Nephron (organoid): Measurements from ENCODE around the gene PEX11G.

Source experiments
- H3K27ac Mint-ChIP-seq, 3 experiments: 2 replicates each; pipeline ENCODE4 v1.8.0; 2020; ENCODE audit warnings: mixed read lengths in 3 of 3, mild to moderate bottlenecking in 2 of 3, moderate library complexity in 1 of 3
- H3K27me3 Mint-ChIP-seq: 2 replicates; pipeline ENCODE4 v1.8.0; 2021; ENCODE audit warnings: low read depth, mild to moderate bottlenecking, moderate library complexity, mixed read lengths
- H3K36me3 Mint-ChIP-seq: 2 replicates; pipeline ENCODE4 v1.8.0; 2020; ENCODE audit warnings: low read depth, mixed read lengths
- H3K4me1 Mint-ChIP-seq: 2 replicates; pipeline ENCODE4 v1.8.0; 2020; ENCODE audit warnings: mixed read lengths
- H3K4me3 Mint-ChIP-seq, 3 experiments: 2 replicates each; pipeline ENCODE4 v1.8.0; 2020; ENCODE audit warnings: mild to moderate bottlenecking in 3 of 3, mixed read lengths in 3 of 3, moderate library complexity in 2 of 3
- H3K9me3 Mint-ChIP-seq: 2 replicates; pipeline ENCODE4 v1.8.0; 2020; ENCODE audit warnings: mixed read lengths
- TF ChIP-seq, protein P1 (sequence below), 3 experiments: fragments of 200-600 bp; sonication (generic); IDR thresholded peaks; one replicate each; pipeline ENCODE4 v1.5.0; 2021; ENCODE audit warnings: antibody characterized with exemption in 3 of 3; ENCODE audit not compliant: unreplicated experiment in 3 of 3

Gene PEX11G

DNA sequence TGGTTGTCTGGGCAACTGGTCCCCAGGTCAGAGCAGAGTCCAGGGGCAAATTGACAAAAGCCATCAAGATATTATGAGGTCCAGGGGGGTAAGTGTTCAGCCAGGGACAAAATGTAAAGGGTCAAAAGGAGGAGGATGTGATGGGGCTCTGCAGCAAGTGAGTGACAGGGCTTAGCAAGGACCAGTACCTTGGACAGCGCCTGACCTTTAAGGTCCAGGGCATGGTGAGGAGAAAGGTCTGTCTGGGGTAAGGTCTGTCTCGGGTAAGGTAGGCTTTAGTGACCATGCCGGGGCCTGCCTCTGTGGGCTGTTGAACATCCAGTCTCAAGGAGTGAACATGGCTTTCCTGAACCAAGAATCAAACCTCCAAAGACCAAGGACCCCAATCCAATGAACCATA is 20.8 kb upstream of the PEX11G start:
- no peak overlapping the region for H3K4me3 Mint-ChIP-seq
- peaks cover 4% of the 10 kb centered on the region for H3K4me1 Mint-ChIP-seq
- H3K27ac Mint-ChIP-seq, result no peak overlapping the region
- no peaks in the 10 kb centered on the region for H3K36me3 Mint-ChIP-seq
- TF ChIP-seq, protein P1, sequence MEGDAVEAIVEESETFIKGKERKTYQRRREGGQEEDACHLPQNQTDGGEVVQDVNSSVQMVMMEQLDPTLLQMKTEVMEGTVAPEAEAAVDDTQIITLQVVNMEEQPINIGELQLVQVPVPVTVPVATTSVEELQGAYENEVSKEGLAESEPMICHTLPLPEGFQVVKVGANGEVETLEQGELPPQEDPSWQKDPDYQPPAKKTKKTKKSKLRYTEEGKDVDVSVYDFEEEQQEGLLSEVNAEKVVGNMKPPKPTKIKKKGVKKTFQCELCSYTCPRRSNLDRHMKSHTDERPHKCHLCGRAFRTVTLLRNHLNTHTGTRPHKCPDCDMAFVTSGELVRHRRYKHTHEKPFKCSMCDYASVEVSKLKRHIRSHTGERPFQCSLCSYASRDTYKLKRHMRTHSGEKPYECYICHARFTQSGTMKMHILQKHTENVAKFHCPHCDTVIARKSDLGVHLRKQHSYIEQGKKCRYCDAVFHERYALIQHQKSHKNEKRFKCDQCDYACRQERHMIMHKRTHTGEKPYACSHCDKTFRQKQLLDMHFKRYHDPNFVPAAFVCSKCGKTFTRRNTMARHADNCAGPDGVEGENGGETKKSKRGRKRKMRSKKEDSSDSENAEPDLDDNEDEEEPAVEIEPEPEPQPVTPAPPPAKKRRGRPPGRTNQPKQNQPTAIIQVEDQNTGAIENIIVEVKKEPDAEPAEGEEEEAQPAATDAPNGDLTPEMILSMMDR (IDR thresholded peaks at IDR 0.05; ENCODE audit: unreplicated experiment in 3 of 3), result no peak
- H3K27me3 Mint-ChIP-seq, result peaks cover 11% of the 10 kb centered on the region
- H3K9me3 Mint-ChIP-seq, result no peaks in the 10 kb centered on the region

DNA sequence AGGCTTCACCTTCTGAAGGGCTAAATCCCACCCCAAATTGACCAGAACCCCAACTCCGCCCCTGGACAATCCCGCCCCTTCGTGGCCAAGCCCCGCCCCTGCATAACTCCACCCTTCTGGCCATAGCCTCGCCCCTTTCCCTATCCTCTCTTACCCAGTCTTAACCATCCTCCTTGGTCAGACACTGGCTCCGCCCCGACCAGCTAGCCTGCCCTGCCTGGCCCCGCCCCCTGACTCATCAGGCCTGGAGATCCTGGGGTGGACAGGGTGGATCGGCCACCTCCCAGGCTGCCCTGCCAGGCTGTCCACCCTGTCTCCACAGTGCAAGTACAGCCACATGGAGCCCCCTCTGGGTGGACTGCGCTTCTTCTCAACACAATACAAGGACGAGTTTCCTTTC is 19.0 kb upstream of the PEX11G start:
- no peaks in the 10 kb centered on the region for H3K36me3 Mint-ChIP-seq
- H3K4me3 Mint-ChIP-seq, result no peak overlapping the region
- no peak overlapping the region for H3K27ac Mint-ChIP-seq
- H3K9me3 Mint-ChIP-seq, result no peaks in the 10 kb centered on the region
- TF ChIP-seq, protein P1 (IDR thresholded peaks at IDR 0.05; ENCODE audit: unreplicated experiment in 3 of 3), result no peak
- H3K27me3 Mint-ChIP-seq, result peaks cover 14% of the 10 kb centered on the region
- no peaks in the 10 kb centered on the region for H3K4me1 Mint-ChIP-seq

DNA sequence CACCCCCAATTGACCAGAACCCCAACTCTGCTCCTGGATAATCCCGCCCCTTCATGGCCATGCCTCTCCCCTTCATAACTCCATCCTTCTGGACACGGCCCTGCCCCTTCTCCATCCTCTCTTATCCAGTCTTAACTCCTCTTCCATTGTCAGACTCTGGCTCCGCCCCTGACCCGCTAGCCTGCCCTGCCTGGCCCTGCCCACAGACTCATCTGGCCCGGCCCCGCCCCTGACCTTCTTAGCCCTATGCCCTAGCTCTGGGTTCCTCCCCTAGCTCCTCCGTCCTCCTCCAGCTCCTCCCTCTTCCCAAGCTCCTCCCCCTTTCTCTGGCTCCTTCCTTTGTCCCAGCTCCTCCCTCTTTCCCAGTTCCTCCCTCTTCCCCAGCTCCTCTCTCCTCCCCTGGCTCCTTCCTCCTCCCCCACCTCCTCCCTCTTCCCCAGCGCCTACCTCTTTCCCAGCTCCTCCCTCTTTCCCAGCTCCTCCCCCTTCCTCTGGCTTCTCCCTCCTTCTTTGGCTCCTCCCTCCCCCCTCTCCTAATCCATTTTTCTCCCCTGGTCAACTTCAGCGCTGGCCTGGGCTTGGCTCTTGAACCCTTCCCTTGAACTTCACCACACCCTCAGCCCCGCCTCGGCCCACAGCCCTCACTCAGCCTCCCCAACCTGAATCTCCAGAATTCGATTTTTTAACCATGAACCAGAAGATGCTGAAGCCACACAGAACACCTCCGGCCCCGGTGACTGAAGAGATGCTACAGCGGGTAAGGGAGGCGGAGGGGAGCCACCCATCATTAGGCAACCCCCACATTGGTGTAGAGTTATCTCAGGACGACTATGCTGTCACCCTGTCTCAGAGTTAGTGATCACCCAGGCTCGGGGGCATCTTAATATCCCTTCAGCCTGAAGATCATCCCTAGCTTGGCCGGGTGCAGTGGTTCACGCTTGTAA is 17.8 kb upstream of the PEX11G start:
- Mint-ChIP-seq H3K27ac (no peak overlapping the region), H3K4me1 (no peaks in the 10 kb centered on the region), H3K9me3 (no peaks in the 10 kb centered on the region), H3K27me3 (peaks cover 20% of the 10 kb centered on the region), H3K36me3 (no peaks in the 10 kb centered on the region), H3K4me3 (peak overlapping the region in 1 of 3 experiments; percentile 41)
- TF ChIP-seq, protein P1 (IDR thresholded peaks at IDR 0.05; ENCODE audit: unreplicated experiment in 3 of 3), result no peak

DNA sequence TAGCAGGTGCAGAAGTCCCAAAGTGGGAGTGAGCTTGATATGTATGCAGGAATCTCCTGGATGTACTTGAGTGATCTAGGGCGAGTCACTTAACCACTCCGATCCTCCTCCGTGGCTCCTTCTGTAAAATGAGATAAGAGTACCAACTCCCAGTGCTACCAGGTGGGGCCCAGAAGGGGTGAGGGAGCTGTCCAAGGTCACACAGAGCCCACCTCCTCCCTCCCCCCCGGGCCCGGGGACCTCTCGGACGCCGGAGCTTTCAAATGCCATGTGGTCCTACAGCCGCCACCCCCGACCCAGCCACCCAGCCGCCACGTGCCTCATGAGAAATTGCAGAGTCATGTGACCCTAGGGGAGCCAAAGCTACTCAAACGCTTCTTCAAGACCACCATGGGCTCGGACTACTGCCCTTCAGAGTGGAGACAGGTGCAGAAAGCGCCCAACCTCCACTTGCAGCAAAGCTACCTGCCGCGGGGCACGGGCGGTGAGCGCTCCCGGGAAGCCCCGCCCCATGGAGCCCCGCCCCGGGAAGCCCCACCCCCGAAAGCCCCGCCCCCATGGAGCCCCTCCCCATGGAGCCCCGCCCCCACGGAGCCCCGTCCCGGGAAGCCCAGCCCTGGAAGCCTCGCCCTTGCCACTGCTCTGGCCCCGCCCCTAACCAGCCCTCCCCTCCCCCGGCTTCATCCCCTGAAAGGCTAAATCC is 17.0 kb upstream of the PEX11G start:
- Mint-ChIP-seq H3K4me1 (no peaks in the 10 kb centered on the region), H3K27ac (no peak overlapping the region), H3K9me3 (no peaks in the 10 kb centered on the region), H3K36me3 (no peaks in the 10 kb centered on the region), H3K27me3 (peaks cover 26% of the 10 kb centered on the region), H3K4me3 (no peak overlapping the region)
- TF ChIP-seq, protein P1 (IDR thresholded peaks at IDR 0.05; ENCODE audit: unreplicated experiment in 3 of 3), result no peak

DNA sequence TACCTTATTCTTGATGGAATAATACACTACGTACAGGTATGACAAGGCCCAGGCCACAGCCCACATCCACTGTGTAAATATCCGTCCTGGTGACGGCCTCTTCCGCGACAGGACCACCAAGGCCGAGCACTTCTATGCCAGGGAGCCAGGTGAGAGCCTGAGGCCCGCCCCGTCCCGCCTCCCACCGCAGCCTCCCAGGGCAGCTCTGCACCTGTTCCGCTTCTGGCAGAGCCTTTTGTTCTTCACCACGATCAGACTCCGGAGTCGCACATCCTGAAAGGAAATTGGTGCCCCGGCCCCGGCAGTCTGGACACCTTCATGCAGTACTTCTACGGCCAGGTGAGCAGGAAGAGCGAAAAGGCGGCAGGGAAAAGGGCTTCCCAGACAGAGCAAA is 16.4 kb upstream of the PEX11G start:
- Mint-ChIP-seq H3K9me3 (no peaks in the 10 kb centered on the region), H3K4me1 (no peaks in the 10 kb centered on the region), H3K36me3 (no peaks in the 10 kb centered on the region), H3K27me3 (peaks cover 25% of the 10 kb centered on the region), H3K4me3 (no peak overlapping the region), H3K27ac (no peak overlapping the region)
- TF ChIP-seq, protein P1 (IDR thresholded peaks at IDR 0.05; ENCODE audit: unreplicated experiment in 3 of 3), result no peak
